CD4-positive, alpha-beta memory T cell (primary cell): ENCODE measurements around the gene RPA3. TPM values are rescaled to one million over a fixed set of nuclear protein-coding genes. Genes with fewer than 3 reads are reported as not detected.
A peak's percentile ranks its signal among the peaks of the same experiment; 100 is the strongest.

Experiments
- CTCF ChIA-PET: fragments of 350-600 bp; sonication (Branson Sonifier 250); formaldehyde crosslinking; loops from one replicate; lab custom pipeline; 2021; ENCODE audit warnings: inconsistent platforms; ENCODE audit not compliant: partially characterized antibody; lab: Charles Lee
- POLR2A ChIA-PET: fragments of 350-600 bp; sonication (Branson Sonifier 250); formaldehyde crosslinking; loops from one replicate; lab custom pipeline; 2021; ENCODE audit not compliant: partially characterized antibody; lab: Charles Lee
- DNase-seq, 5 donors: peaks; one replicate each; pipeline versions ENCODE4 v3.0.0 to v3.0.0-alpha.2; 2020 to 2022; ENCODE audit warnings: mixed read lengths in 1 of 5
- H3K27ac ChIP-seq: one replicate; pipeline ENCODE4 v1.7.0; 2013; ENCODE audit warnings: low read depth, low read length
- H3K27me3 ChIP-seq: 2 replicates; pipeline ENCODE4 v1.7.0; 2013; ENCODE audit warnings: mild to moderate bottlenecking, low read length, moderate library complexity; ENCODE audit not compliant: insufficient read depth
- H3K36me3 ChIP-seq: 2 replicates; pipeline ENCODE4 v1.7.0; 2013; ENCODE audit warnings: mild to moderate bottlenecking, low read length, moderate library complexity; ENCODE audit not compliant: insufficient read depth
- H3K4me1 ChIP-seq: 2 replicates; pipeline ENCODE4 v1.7.0; 2013; ENCODE audit warnings: mild to moderate bottlenecking, low read length, moderate library complexity; ENCODE audit not compliant: insufficient read depth
- H3K4me3 ChIP-seq, 2 donors: one replicate each; pipeline ENCODE4 v1.7.0; 2013; ENCODE audit warnings: low read length in 2 of 2, mild to moderate bottlenecking in 1 of 2
- H3K9me3 ChIP-seq, 2 donors: one replicate each; pipeline ENCODE4 v1.7.0; 2013; ENCODE audit warnings: low read length in 2 of 2, control low read depth in 1 of 2; ENCODE audit not compliant: control insufficient read depth in 1 of 2
- H3K27ac Mint-ChIP-seq, 7 donors: one replicate each; pipeline ENCODE4 v1.8.0; 2020 to 2021; ENCODE audit warnings: mixed read lengths in 7 of 7, mild to moderate bottlenecking in 6 of 7, inconsistent platforms in 3 of 7, moderate library complexity in 3 of 7
- H3K27me3 Mint-ChIP-seq, 2 donors: one replicate each; pipeline ENCODE4 v1.8.0; 2020 to 2021; ENCODE audit warnings: mixed read lengths in 2 of 2
- H3K36me3 Mint-ChIP-seq, 2 donors: one replicate each; pipeline ENCODE4 v1.8.0; 2020 to 2021; ENCODE audit warnings: mixed read lengths in 2 of 2, inconsistent platforms in 1 of 2, mild to moderate bottlenecking in 1 of 2
- H3K4me1 Mint-ChIP-seq, 4 donors: one replicate each; pipeline ENCODE4 v1.8.0; 2020 to 2021; ENCODE audit warnings: mixed read lengths in 4 of 4, mild to moderate bottlenecking in 1 of 4
- H3K4me3 Mint-ChIP-seq, 8 donors: one replicate each; pipeline ENCODE4 v1.8.0; 2020 to 2021; ENCODE audit warnings: mixed read lengths in 8 of 8, mild to moderate bottlenecking in 7 of 8, moderate library complexity in 6 of 8, inconsistent platforms in 3 of 8
- H3K9me3 Mint-ChIP-seq, 8 donors: one replicate each; pipeline ENCODE4 v1.8.0; 2020 to 2021; ENCODE audit warnings: mixed read lengths in 8 of 8, mild to moderate bottlenecking in 5 of 8, inconsistent platforms in 3 of 8, moderate library complexity in 1 of 8
- intact Hi-C: fragments of 100-400 bp; cut with micrococcal nuclease; formaldehyde crosslinking; loops from one replicate; pipeline ENCODE4 v1.15.1; 2023
- polyA plus RNA-seq, 2 donors: library from polyadenylated mRNA; unstranded; fragments of 300-500 nt; fragmentation: Illumina TruSeq; gene quantifications; one replicate each; pipeline ENCODE4 v1.2.3, GENCODE V29; 2021
- total RNA-seq, 2 experiments: library from RNA; stranded (reverse); gene quantifications; one replicate each; pipeline ENCODE4 v1.2.3, GENCODE V29; 2021

RPA3 gene
- total and polyA plus RNA-seq, 4 experiments from 2014 or later: 31.2 to 96.6 (median 63.6) TPM

GRCh38 chr7:7709291-7709690, 9.1 kb downstream of the RPA3 start:
- Histone ChIP-seq H3K36me3 (no peaks in the 10 kb centered on the region), H3K4me3 (no peak overlapping the region), H3K9me3 (no peaks in the 10 kb centered on the region), H3K4me1 (no peaks in the 10 kb centered on the region), H3K27ac (no peak overlapping the region), H3K27me3 (no peaks in the 10 kb centered on the region)
- H3K36me3 Mint-ChIP-seq: peaks cover 0 to 7% of the 10 kb centered on the region in 2 donors
- intact Hi-C loops: no loop called here
- POLR2A ChIA-PET: no interaction called here
- H3K27me3 Mint-ChIP-seq: no peaks in the 10 kb centered on the region
- no peak overlapping the region for H3K4me3 Mint-ChIP-seq
- CTCF ChIA-PET: no interaction called here
- peaks cover 0 to 19% (median 7%) of the 10 kb centered on the region in 4 donors for H3K4me1 Mint-ChIP-seq
- no peaks in the 10 kb centered on the region for H3K9me3 Mint-ChIP-seq
- DNase-seq: no peak
- H3K27ac Mint-ChIP-seq: peak overlapping the region in 2 of 7 donors; percentile 16 to 54

GRCh38 chr7:7707806-7708205, 10.6 kb downstream of the RPA3 start:
- no peaks in the 10 kb centered on the region for H3K4me1 ChIP-seq
- POLR2A ChIA-PET: no interaction called here
- no peaks in the 10 kb centered on the region for H3K27me3 ChIP-seq
- Mint-ChIP-seq H3K9me3 (no peaks in the 10 kb centered on the region), H3K27me3 (no peaks in the 10 kb centered on the region), H3K4me1 (peaks cover 0 to 19% (median 7%) of the 10 kb centered on the region in 4 donors), H3K4me3 (no peak overlapping the region), H3K27ac (no peak overlapping the region), H3K36me3 (peaks cover 2 to 10% of the 10 kb centered on the region in 2 donors)
- no peak for DNase-seq
- H3K36me3 ChIP-seq: no peaks in the 10 kb centered on the region
- intact Hi-C loops: no loop called here
- no peak overlapping the region for H3K4me3 ChIP-seq
- CTCF ChIA-PET: interaction anchor here (1.1 kb wide), 1 partner anchor 53 kb away, joined by 4 read pairs; no protein-coding TSS in a partner anchor
- H3K9me3 ChIP-seq: no peaks in the 10 kb centered on the region
- H3K27ac ChIP-seq: no peak overlapping the region

DNA sequence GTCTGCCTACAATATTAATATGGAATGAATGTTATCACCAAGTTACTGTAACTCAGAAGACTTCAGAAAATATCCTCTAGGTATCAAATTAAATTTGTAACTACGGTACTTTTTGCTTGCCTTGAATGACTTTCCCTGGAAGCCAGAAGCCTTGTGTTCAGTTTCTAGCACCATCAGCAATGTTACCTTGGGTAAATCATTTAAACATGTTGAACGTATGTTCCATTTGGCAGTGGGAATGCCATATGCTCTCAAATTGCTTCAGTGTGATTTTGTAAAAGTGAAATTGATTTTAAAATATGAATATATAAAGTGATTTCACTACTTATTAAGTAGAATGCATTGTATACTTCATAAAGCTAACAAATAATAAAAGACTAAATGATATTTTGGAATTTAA, 11.2 kb downstream of the RPA3 start:
- no peaks in the 10 kb centered on the region for H3K9me3 Mint-ChIP-seq
- H3K4me1 Mint-ChIP-seq: peaks cover 0 to 18% (median 7%) of the 10 kb centered on the region in 4 donors
- no peak for DNase-seq
- Histone ChIP-seq H3K27ac (no peak overlapping the region), H3K27me3 (no peaks in the 10 kb centered on the region), H3K4me3 (no peak overlapping the region), H3K4me1 (no peaks in the 10 kb centered on the region), H3K9me3 (no peaks in the 10 kb centered on the region), H3K36me3 (no peaks in the 10 kb centered on the region)
- POLR2A ChIA-PET: no interaction called here
- no peak overlapping the region for H3K27ac Mint-ChIP-seq
- CTCF ChIA-PET: no interaction called here
- H3K4me3 Mint-ChIP-seq: no peak overlapping the region
- peaks cover 5 to 14% of the 10 kb centered on the region in 2 donors for H3K36me3 Mint-ChIP-seq
- intact Hi-C loops: no loop called here
- H3K27me3 Mint-ChIP-seq: no peaks in the 10 kb centered on the region

GRCh38 chr7:7706556-7707172, 11.7 kb downstream of the RPA3 start:
- H3K36me3 Mint-ChIP-seq: peaks cover 5 to 14% of the 10 kb centered on the region in 2 donors
- H3K27ac Mint-ChIP-seq: no peak overlapping the region
- intact Hi-C loops: no loop called here
- H3K27ac ChIP-seq: no peak overlapping the region
- ChIA-PET POLR2A (no interaction called here), CTCF (no interaction called here)
- H3K4me3 Mint-ChIP-seq: no peak overlapping the region
- no peaks in the 10 kb centered on the region for H3K27me3 ChIP-seq
- H3K36me3 ChIP-seq: no peaks in the 10 kb centered on the region
- H3K9me3 Mint-ChIP-seq: no peaks in the 10 kb centered on the region
- H3K4me3 ChIP-seq: no peak overlapping the region
- no peak for DNase-seq
- no peaks in the 10 kb centered on the region for H3K9me3 ChIP-seq
- H3K4me1 Mint-ChIP-seq: peaks cover 0 to 20% (median 9%) of the 10 kb centered on the region in 4 donors
- no peaks in the 10 kb centered on the region for H3K4me1 ChIP-seq
- no peaks in the 10 kb centered on the region for H3K27me3 Mint-ChIP-seq

DNA sequence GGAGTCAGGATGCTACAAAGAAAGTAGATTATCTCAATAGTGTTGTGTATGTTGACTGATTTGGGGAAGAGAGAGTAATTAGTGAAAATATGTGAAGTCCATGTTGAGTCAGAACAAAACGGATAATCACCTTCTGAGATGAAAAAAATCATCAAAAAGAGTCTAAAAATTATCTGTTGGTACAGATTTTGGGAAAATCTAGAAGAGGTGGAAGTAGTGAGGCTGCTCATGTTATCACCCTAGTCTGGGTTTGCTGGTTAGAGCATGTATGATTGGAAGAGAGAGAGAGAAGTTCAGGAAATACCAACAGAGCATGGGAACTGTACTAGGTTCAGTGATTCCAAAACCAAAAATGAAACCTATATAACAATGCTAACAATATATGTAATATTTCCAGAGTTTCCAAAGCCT, 12.3 kb downstream of the RPA3 start:
- H3K4me3 Mint-ChIP-seq: no peak overlapping the region

DNA sequence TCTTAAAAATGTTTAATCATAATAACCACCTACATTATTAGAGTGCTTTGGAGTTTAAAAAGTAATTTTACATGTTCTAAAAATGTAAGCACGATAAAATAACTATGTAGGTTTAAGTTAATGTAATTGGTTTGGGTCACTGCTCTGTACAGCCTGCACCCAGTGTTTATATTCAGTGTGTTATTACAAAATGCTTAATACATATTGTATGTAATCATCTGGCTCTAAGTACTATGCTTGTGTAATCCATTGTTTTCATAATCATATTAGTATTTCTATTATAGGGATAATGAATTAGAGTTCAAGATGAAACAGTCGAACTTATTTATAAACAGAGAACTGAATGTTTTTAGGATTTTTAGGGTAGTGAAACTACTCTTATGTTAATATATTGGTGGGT, 13.1 kb downstream of the RPA3 start:
- H3K4me1 ChIP-seq: no peaks in the 10 kb centered on the region
- no peaks in the 10 kb centered on the region for H3K9me3 Mint-ChIP-seq
- no peak overlapping the region for H3K27ac Mint-ChIP-seq
- H3K4me3 Mint-ChIP-seq: no peak overlapping the region
- H3K27ac ChIP-seq: no peak overlapping the region
- peaks cover 0 to 20% (median 12%) of the 10 kb centered on the region in 4 donors for H3K4me1 Mint-ChIP-seq
- DNase-seq: no peak
- no peaks in the 10 kb centered on the region for H3K36me3 ChIP-seq
- POLR2A ChIA-PET: no interaction called here
- H3K9me3 ChIP-seq: no peaks in the 10 kb centered on the region
- CTCF ChIA-PET: no interaction called here
- H3K36me3 Mint-ChIP-seq: peaks cover 5 to 14% of the 10 kb centered on the region in 2 donors
- H3K27me3 Mint-ChIP-seq: no peaks in the 10 kb centered on the region
- no peaks in the 10 kb centered on the region for H3K27me3 ChIP-seq
- intact Hi-C loops: no loop called here
- no peak overlapping the region for H3K4me3 ChIP-seq

More for the DNA sequence above, 12.3 kb downstream of the RPA3 start:
- Mint-ChIP-seq H3K27ac (peak overlapping the region in 1 of 7 donors; percentile 46), H3K36me3 (peaks cover 5 to 14% of the 10 kb centered on the region in 2 donors), H3K4me1 (peaks cover 0 to 21% (median 12%) of the 10 kb centered on the region in 4 donors), H3K9me3 (no peaks in the 10 kb centered on the region), H3K27me3 (no peaks in the 10 kb centered on the region)
- intact Hi-C loops: no loop called here
- Histone ChIP-seq H3K4me3 (no peak overlapping the region), H3K36me3 (no peaks in the 10 kb centered on the region), H3K4me1 (no peaks in the 10 kb centered on the region), H3K27me3 (no peaks in the 10 kb centered on the region), H3K27ac (no peak overlapping the region), H3K9me3 (no peaks in the 10 kb centered on the region)
- DNase-seq: no peak
- CTCF ChIA-PET: no interaction called here
- POLR2A ChIA-PET: no interaction called here

GRCh38 chr7:7704867-7705266, 13.5 kb downstream of the RPA3 start:
- no peak for DNase-seq

More at GRCh38 chr7:7704867-7705266, 13.5 kb downstream of the RPA3 start:
- Mint-ChIP-seq H3K36me3 (peaks cover 5 to 14% of the 10 kb centered on the region in 2 donors), H3K27me3 (no peaks in the 10 kb centered on the region), H3K4me1 (peaks cover 3 to 20% (median 13%) of the 10 kb centered on the region in 4 donors), H3K27ac (no peak overlapping the region), H3K4me3 (no peak overlapping the region), H3K9me3 (no peaks in the 10 kb centered on the region)
- intact Hi-C loops: no loop called here
- ChIA-PET POLR2A (no interaction called here), CTCF (no interaction called here)
- H3K9me3 ChIP-seq: no peaks in the 10 kb centered on the region
- H3K36me3 ChIP-seq: no peaks in the 10 kb centered on the region
- H3K4me1 ChIP-seq: no peaks in the 10 kb centered on the region
- H3K27me3 ChIP-seq: no peaks in the 10 kb centered on the region
- H3K4me3 ChIP-seq: no peak overlapping the region
- no peak overlapping the region for H3K27ac ChIP-seq
